NCI-H748 (cell line): ENCODE measurements around the gene RPTOR.

Experiments used
- DNase-seq: peaks from one replicate; lab custom pipeline; 2025; ENCODE audit not compliant: unreplicated experiment; lab: John Stamatoyannopoulos, UW

RPTOR gene

GRCh38 chr17:80894726-80895125 is 350.1 kb downstream of the RPTOR start:
- no peak for DNase-seq

- no peak for DNase-seq
These were observed 350.7 kb downstream of the RPTOR start for GRCh38 chr17:80895366-80895765.

GRCh38 chr17:80898716-80899115 is 354.1 kb downstream of the RPTOR start:
- peak; percentile 37 for DNase-seq

GRCh38 chr17:80899402-80900268 is 355.0 kb downstream of the RPTOR start:
- DNase-seq = peak; percentile 33

- DNase-seq = no peak
These were observed 356.7 kb downstream of the RPTOR start for GRCh38 chr17:80901319-80901718.

GRCh38 chr17:80902197-80902962 is 357.7 kb downstream of the RPTOR start:
- DNase-seq = no peak

- DNase-seq = no peak
These were observed 358.4 kb downstream of the RPTOR start for GRCh38 chr17:80902963-80903611.

GRCh38 chr17:80904036-80904753 is 359.6 kb downstream of the RPTOR start:
- no peak for DNase-seq

- DNase-seq = no peak
These were observed 361.1 kb downstream of the RPTOR start for GRCh38 chr17:80905586-80906230.

- DNase-seq = no peak
These were observed 362.0 kb downstream of the RPTOR start for GRCh38 chr17:80906364-80907259.

- DNase-seq = no peak
These were observed 362.6 kb downstream of the RPTOR start for GRCh38 chr17:80907281-80907680.

GRCh38 chr17:80908211-80908610 is 363.6 kb downstream of the RPTOR start:
- DNase-seq = no peak

- DNase-seq = no peak
These were observed 364.1 kb downstream of the RPTOR start for GRCh38 chr17:80908776-80909175.

GRCh38 chr17:80909635-80910034 is 365.0 kb downstream of the RPTOR start:
- no peak for DNase-seq

GRCh38 chr17:80910043-80910442 is 365.4 kb downstream of the RPTOR start:
- no peak for DNase-seq

GRCh38 chr17:80912476-80912875 is 367.8 kb downstream of the RPTOR start:
- no peak for DNase-seq

GRCh38 chr17:80913928-80914821 is 369.5 kb downstream of the RPTOR start:
- DNase-seq = no peak

- no peak for DNase-seq
These were observed 371.6 kb downstream of the RPTOR start for GRCh38 chr17:80916246-80916645.
